ENCODE results near the gene BLCAP.
"Not testable (repeated sequence)": the region's sequence is repeated elsewhere in the genome, so short reads cannot be mapped to it uniquely, and the experiment has no call there.

BLCAP gene

DNA sequence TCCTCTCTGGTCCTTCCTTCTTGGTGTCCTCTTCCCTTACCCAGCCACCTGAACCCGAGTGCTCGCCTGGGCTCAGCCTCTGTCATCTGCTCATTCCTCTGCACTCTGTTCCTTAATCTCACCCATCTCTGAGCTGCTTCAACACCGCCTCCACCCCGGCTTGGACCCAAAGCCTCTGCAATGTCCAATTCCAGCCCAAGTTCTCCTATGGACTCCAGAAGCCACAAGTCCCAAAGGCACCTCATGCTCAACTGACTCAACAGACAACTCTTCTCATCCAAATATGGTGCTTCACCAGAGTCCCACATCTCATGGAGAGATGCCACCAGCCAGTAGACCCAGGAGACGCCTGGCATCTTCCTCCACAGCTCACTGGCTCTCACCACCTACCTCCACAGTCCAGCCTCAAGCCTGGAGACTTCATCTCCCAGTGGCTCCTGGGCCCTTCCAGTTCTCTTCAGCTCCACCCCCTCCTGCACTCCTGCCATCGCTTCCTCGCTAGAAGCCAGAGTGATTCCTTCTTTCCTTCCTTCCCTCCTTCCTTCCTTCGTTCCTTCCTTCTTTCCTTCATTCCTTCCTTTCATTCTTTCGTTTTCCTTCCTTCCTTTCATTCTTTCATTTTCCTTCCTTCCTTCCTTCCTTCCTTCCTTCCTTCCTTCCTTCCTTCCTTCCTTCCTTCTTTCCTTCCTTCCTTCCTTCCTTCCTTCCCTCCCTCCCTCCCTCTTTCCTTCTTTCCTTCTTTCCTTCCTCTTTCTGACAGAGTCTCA lies 47.6 kb downstream of the BLCAP start:
- no peak for DNase-seq

DNA sequence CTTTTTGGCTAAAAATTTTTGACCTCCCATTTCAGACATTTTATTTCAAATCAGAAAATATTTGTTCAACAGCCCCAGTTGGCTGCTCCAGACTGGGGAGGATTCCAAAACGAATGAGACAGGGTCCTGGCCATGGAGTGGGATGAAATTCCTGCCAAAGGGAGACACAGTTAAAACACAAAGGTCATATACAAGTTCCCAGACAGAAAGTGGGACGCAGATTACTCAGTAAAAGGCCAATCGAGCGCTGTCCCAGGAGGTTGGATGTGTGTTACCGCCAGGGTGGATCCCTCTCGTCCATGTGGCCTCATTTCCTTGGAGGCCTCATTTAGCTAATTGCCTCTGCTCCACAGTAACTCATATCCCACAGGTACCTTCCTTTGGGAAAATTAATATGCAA lies 48.4 kb downstream of the BLCAP start:
- DNase-seq = no peak

DNA sequence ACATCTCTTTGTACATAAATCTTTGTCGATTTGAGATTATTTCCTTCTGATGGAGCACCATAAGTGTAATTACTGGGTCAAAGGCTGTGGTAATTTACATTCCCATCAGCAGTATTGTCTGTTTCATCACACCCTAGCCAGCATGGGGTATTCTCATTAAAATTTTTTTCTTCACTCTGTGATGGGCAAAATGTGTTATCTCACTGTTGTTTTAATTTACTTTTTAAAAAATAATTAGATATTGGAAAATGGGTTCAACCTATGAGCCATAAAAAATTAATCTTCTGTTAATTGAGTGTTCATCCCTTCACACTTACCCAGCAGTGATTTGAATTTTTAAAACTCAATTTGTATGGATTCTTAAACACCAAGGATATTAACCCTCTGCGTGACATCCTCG lies 50.6 kb downstream of the BLCAP start:
- no peak for DNase-seq

DNA sequence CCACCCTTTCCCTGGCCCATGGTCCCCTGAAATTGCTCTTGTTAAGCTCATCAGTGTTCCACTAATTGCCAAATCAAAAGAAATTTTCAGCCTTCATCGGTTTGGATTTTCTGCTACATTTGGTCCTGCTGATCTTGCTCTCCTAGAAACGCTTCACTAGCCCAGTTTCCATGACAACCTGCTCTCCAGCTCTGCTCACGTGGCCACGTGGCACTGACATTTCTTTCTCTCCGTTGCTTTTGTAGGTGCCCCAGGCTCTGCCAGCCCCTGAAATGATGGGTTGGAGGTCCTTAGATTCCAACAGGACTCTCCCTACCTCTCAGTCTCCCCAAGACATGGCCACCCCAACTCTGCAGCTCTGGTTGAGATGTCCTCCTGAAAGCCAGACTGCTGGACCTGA lies 52.4 kb downstream of the BLCAP start:
- no peak for DNase-seq

DNA sequence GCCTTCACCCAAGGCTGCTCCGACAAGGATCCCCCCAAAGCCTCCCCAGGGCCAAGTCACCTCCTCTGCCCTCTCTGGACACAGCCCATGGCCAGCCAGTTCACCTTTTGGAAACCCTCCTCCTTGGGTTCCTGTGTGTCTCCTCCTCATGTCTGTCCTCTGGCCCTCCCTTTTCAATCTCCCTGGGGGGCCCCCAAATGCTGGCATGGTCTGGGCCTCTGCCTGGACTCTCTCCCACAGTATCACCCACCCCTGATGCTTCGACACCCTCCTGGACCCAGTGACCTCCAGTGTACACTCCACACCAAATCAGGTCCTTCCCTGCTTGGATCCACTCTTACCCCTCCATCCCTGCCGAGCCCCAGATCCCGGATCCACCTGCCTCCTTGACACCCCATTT lies 53.3 kb downstream of the BLCAP start:
- DNase-seq = no peak

- no peak for DNase-seq
Observed at GRCh38 chr20:37473249-37474000, 54.3 kb downstream of the BLCAP start.

DNA sequence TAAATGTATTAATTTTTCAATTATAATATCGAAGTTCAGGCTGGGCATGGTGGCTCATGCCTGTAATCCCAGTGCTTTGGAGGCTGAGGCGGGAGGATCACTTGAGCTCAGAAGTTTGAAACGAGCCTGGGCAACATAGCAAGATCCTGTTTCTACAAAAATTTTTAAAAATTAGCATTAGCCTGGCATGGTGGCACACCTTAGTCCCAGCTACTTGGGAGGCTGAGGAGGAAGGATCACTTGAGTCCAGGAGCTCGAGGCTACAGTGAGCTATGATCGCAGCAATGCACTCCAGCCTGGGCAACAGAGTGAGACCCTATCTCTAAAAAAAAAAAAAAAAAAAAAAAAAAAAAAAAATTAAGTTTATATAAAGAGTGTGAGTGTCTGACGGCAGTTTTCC lies 55.2 kb downstream of the BLCAP start:
- DNase-seq = not testable (repeated sequence)

DNA sequence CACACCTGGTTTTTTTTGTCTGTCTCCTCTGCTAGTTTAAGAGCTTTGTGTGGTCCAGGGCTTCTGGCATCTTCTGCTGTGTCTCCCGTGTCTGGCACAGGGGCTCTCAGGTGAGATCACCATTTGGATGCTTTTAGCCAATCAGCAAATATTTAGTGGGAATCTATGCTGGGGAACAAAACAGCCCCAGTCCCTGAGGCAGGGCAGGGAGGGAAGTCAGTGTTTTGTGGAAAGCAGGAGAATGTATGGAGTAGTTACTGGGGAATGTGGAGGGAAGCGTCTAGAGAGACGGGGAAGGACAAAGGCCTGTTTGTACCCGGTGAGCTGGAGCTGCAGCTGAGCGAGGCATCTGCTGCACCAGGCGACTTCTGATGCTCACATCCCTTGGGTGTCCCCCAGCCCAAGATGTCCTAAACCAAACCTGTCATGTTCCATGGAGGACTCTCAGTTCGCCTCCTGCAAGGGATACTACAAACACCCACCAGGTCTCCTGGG lies 55.9 kb downstream of the BLCAP start:
- no peak for DNase-seq

DNA sequence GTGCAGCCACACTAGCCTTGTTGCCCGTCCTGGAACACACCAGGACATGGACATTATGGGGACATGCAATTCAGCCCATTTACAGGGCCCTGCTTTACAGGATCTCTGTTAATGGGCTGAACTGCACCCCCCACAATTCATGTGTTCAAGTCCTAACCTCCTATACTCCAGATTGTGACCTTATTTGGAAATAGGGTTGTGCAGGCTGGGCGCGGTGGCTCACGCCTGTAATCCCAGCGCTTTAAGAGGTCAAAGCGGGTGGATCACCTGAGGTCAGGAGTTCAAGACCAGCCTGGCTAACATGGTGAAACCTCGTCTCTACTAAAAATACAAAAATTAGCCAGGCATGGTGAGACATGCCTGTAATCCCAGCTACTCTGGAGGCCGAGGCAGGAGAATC lies 57.5 kb downstream of the BLCAP start:
- DNase-seq = not testable (repeated sequence)

DNA sequence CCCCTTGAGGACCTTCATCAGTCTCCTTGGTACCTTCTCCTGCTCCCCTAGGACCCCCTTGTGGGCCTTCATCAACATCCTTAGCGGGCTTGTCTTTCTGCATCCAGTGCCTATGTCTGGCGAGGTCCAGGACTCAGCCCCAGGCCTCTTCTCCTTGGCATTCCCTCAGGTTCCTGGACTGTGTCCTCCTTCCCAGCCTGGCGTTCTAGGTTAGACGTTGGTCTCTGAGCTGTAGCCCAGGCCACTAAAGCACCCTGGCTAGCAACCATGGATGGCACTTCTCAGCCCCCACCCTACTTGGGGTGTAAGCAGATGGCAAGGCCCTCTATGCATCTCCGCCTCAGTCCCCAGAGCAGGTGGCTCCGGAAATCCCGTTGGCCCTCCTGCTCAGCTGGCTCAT lies 58.1 kb downstream of the BLCAP start:
- DNase-seq = no peak

- no peak for DNase-seq
Observed at GRCh38 chr20:37468886-37469285, 58.8 kb downstream of the BLCAP start.

All from NCI-H774 (cell line).